Memory B cell (primary cell): ENCODE measurements around the gene TMTC2.

Experiments
- ATAC-seq: fragments of 150-1000 bp; cut with Tn5 transposase; 2 replicates; pipeline ENCODE4 v1.10.0; 2021; ENCODE audit warnings: low read depth, mild to moderate bottlenecking, moderate library complexity
- DNase-seq, 2 donors: peaks; one replicate each; pipeline ENCODE4 v3.0.0; 2022; ENCODE audit warnings: low spot score in 2 of 2
- H3K27ac Mint-ChIP-seq: one replicate; pipeline ENCODE4 v1.8.0; 2022; ENCODE audit warnings: mild to moderate bottlenecking, moderate library complexity, mixed read lengths
- H3K27me3 Mint-ChIP-seq: one replicate; pipeline ENCODE4 v1.8.0; 2022; ENCODE audit warnings: mixed read lengths
- H3K36me3 Mint-ChIP-seq: one replicate; pipeline ENCODE4 v1.8.0; 2022; ENCODE audit warnings: mild to moderate bottlenecking, mixed read lengths
- H3K4me1 Mint-ChIP-seq: one replicate; pipeline ENCODE4 v1.8.0; 2022; ENCODE audit warnings: mixed read lengths
- H3K4me3 Mint-ChIP-seq: one replicate; pipeline ENCODE4 v1.8.0; 2022; ENCODE audit warnings: mild to moderate bottlenecking, moderate library complexity, mixed read lengths
- H3K9me3 Mint-ChIP-seq: one replicate; pipeline ENCODE4 v1.8.0; 2022; ENCODE audit warnings: mixed read lengths

The TMTC2 gene

GRCh38 chr12:82691513-82691912 lies 4.8 kb downstream of the TMTC2 start:
- DNase-seq (no peak), ATAC-seq (no peak)
- H3K36me3 Mint-ChIP-seq, result peaks cover 3% of the 10 kb centered on the region
- H3K4me3 Mint-ChIP-seq, result no peak overlapping the region
- H3K27me3 Mint-ChIP-seq, result no peaks in the 10 kb centered on the region
- H3K4me1 Mint-ChIP-seq, result peaks cover 5% of the 10 kb centered on the region
- H3K9me3 Mint-ChIP-seq, result no peaks in the 10 kb centered on the region
- H3K27ac Mint-ChIP-seq, result no peak overlapping the region

- Mint-ChIP-seq H3K4me3 (no peak overlapping the region), H3K4me1 (no peaks in the 10 kb centered on the region), H3K36me3 (peaks cover 3% of the 10 kb centered on the region), H3K27ac (no peak overlapping the region), H3K9me3 (no peaks in the 10 kb centered on the region), H3K27me3 (no peaks in the 10 kb centered on the region)
- DNase-seq (no peak), ATAC-seq (no peak)
Measured at GRCh38 chr12:82694276-82694675, 7.6 kb downstream of the TMTC2 start.

- ATAC-seq, result no peak
- H3K4me3 Mint-ChIP-seq, result no peak overlapping the region
- no peaks in the 10 kb centered on the region for H3K4me1 Mint-ChIP-seq
- H3K27ac Mint-ChIP-seq, result no peak overlapping the region
- DNase-seq, result no peak
- H3K27me3 Mint-ChIP-seq, result no peaks in the 10 kb centered on the region
- H3K36me3 Mint-ChIP-seq, result peaks cover 3% of the 10 kb centered on the region
- H3K9me3 Mint-ChIP-seq, result no peaks in the 10 kb centered on the region
Measured at GRCh38 chr12:82694970-82695369, 8.3 kb downstream of the TMTC2 start.

- DNase-seq (no peak), ATAC-seq (no peak)
- Mint-ChIP-seq H3K27ac (no peak overlapping the region), H3K4me1 (no peaks in the 10 kb centered on the region), H3K36me3 (peaks cover 3% of the 10 kb centered on the region), H3K9me3 (no peaks in the 10 kb centered on the region), H3K27me3 (no peaks in the 10 kb centered on the region), H3K4me3 (no peak overlapping the region)
Measured at GRCh38 chr12:82695531-82695930, 8.8 kb downstream of the TMTC2 start.

- DNase-seq (no peak), ATAC-seq (no peak)
- no peak overlapping the region for H3K4me3 Mint-ChIP-seq
- no peak overlapping the region for H3K27ac Mint-ChIP-seq
- no peaks in the 10 kb centered on the region for H3K9me3 Mint-ChIP-seq
- H3K36me3 Mint-ChIP-seq, result peaks cover 3% of the 10 kb centered on the region
- H3K4me1 Mint-ChIP-seq, result no peaks in the 10 kb centered on the region
- H3K27me3 Mint-ChIP-seq, result no peaks in the 10 kb centered on the region
Measured at GRCh38 chr12:82696543-82696942, 9.8 kb downstream of the TMTC2 start.

- H3K4me3 Mint-ChIP-seq, result no peak overlapping the region
Measured at GRCh38 chr12:82698708-82699564, 12.2 kb downstream of the TMTC2 start.

GRCh38 chr12:82705774-82706173 lies 19.1 kb downstream of the TMTC2 start:
- Mint-ChIP-seq H3K36me3 (no peaks in the 10 kb centered on the region), H3K27me3 (no peaks in the 10 kb centered on the region), H3K27ac (no peak overlapping the region), H3K9me3 (no peaks in the 10 kb centered on the region), H3K4me1 (no peaks in the 10 kb centered on the region), H3K4me3 (no peak overlapping the region)
- DNase-seq (no peak), ATAC-seq (no peak)

More at GRCh38 chr12:82698708-82699564, 12.2 kb downstream of the TMTC2 start:
- no peaks in the 10 kb centered on the region for H3K27me3 Mint-ChIP-seq
- H3K9me3 Mint-ChIP-seq, result no peaks in the 10 kb centered on the region
- DNase-seq (no peak), ATAC-seq (no peak)
- no peaks in the 10 kb centered on the region for H3K4me1 Mint-ChIP-seq
- no peak overlapping the region for H3K27ac Mint-ChIP-seq
- H3K36me3 Mint-ChIP-seq, result no peaks in the 10 kb centered on the region

- Mint-ChIP-seq H3K36me3 (peaks cover 5% of the 10 kb centered on the region), H3K4me1 (no peaks in the 10 kb centered on the region), H3K27me3 (no peaks in the 10 kb centered on the region), H3K9me3 (peaks cover 2% of the 10 kb centered on the region), H3K27ac (no peak overlapping the region), H3K4me3 (no peak overlapping the region)
- DNase-seq, result no peak
- no peak for ATAC-seq
Measured at GRCh38 chr12:82708061-82708879, 21.6 kb downstream of the TMTC2 start.

- no peaks in the 10 kb centered on the region for H3K27me3 Mint-ChIP-seq
- DNase-seq, result no peak
- no peaks in the 10 kb centered on the region for H3K4me1 Mint-ChIP-seq
- H3K36me3 Mint-ChIP-seq, result peaks cover 5% of the 10 kb centered on the region
- no peak overlapping the region for H3K27ac Mint-ChIP-seq
- H3K4me3 Mint-ChIP-seq, result no peak overlapping the region
- H3K9me3 Mint-ChIP-seq, result peaks cover 2% of the 10 kb centered on the region
- ATAC-seq, result no peak
Measured at GRCh38 chr12:82709794-82710355, 23.2 kb downstream of the TMTC2 start.

- peaks cover 5% of the 10 kb centered on the region for H3K36me3 Mint-ChIP-seq
- DNase-seq (no peak), ATAC-seq (no peak)
- no peaks in the 10 kb centered on the region for H3K4me1 Mint-ChIP-seq
- peaks cover 2% of the 10 kb centered on the region for H3K9me3 Mint-ChIP-seq
- no peak overlapping the region for H3K4me3 Mint-ChIP-seq
- H3K27ac Mint-ChIP-seq, result no peak overlapping the region
- no peaks in the 10 kb centered on the region for H3K27me3 Mint-ChIP-seq
Measured at GRCh38 chr12:82710741-82711140, 24.0 kb downstream of the TMTC2 start.

GRCh38 chr12:82714427-82714826 lies 27.7 kb downstream of the TMTC2 start:
- H3K36me3 Mint-ChIP-seq, result peaks cover 7% of the 10 kb centered on the region
- no peak for ATAC-seq
- H3K4me3 Mint-ChIP-seq, result no peak overlapping the region
- H3K27me3 Mint-ChIP-seq, result no peaks in the 10 kb centered on the region
- no peak for DNase-seq
- H3K9me3 Mint-ChIP-seq, result peaks cover 2% of the 10 kb centered on the region
- H3K27ac Mint-ChIP-seq, result no peak overlapping the region
- H3K4me1 Mint-ChIP-seq, result no peaks in the 10 kb centered on the region

- H3K27ac Mint-ChIP-seq, result no peak overlapping the region
- ATAC-seq, result no peak
Measured at GRCh38 chr12:82721726-82722125, 35.0 kb downstream of the TMTC2 start.

GRCh38 chr12:82723093-82723492 lies 36.4 kb downstream of the TMTC2 start:
- Mint-ChIP-seq H3K27me3 (no peaks in the 10 kb centered on the region), H3K36me3 (no peaks in the 10 kb centered on the region), H3K9me3 (no peaks in the 10 kb centered on the region), H3K27ac (no peak overlapping the region), H3K4me1 (no peaks in the 10 kb centered on the region), H3K4me3 (no peak overlapping the region)
- no peak for ATAC-seq
- no peak for DNase-seq

More at GRCh38 chr12:82721726-82722125, 35.0 kb downstream of the TMTC2 start:
- H3K4me3 Mint-ChIP-seq, result no peak overlapping the region
- H3K27me3 Mint-ChIP-seq, result no peaks in the 10 kb centered on the region
- H3K36me3 Mint-ChIP-seq, result no peaks in the 10 kb centered on the region
- no peak for DNase-seq
- H3K9me3 Mint-ChIP-seq, result no peaks in the 10 kb centered on the region
- no peaks in the 10 kb centered on the region for H3K4me1 Mint-ChIP-seq

- Mint-ChIP-seq H3K27ac (no peak overlapping the region), H3K4me1 (no peaks in the 10 kb centered on the region), H3K9me3 (no peaks in the 10 kb centered on the region), H3K27me3 (no peaks in the 10 kb centered on the region), H3K4me3 (no peak overlapping the region), H3K36me3 (no peaks in the 10 kb centered on the region)
- DNase-seq, result no peak
- no peak for ATAC-seq
Measured at GRCh38 chr12:82723891-82724290, 37.2 kb downstream of the TMTC2 start.
